Amniotic epithelial cell (primary cell): Measurements from ENCODE around the gene ENGASE.
A peak's percentile ranks its signal among the peaks of the same experiment; 100 is the strongest.
"Not testable (repeated sequence)": the region's sequence is repeated elsewhere in the genome, so short reads cannot be mapped to it uniquely, and the experiment has no call there.

Experiments used
- DNase-seq: peaks from one replicate; pipeline ENCODE4 v3.0.0-alpha.2; 2010; ENCODE audit warnings: low read depth

The ENGASE gene

GRCh38 chr17:79074649-79075445, at the start of gene ENGASE:
Gene ENGASE (plus strand): TSS chr17:79074824. CDS start chr17:79074945, 121 bp downstream.
- peak; percentile 89 for DNase-seq

- no peak for DNase-seq
Observed at GRCh38 chr17:79024901-79025737, 49.5 kb upstream of the ENGASE start.

- peak; percentile 71 for DNase-seq
Observed at GRCh38 chr17:79026376-79027273, 48.0 kb upstream of the ENGASE start.

GRCh38 chr17:79027274-79027924, 47.2 kb upstream of the ENGASE start:
- DNase-seq, result no peak

GRCh38 chr17:79027925-79028491, 46.6 kb upstream of the ENGASE start:
- peak; percentile 45 for DNase-seq

GRCh38 chr17:79028496-79029326, 45.9 kb upstream of the ENGASE start:
- DNase-seq, result no peak

GRCh38 chr17:79029327-79030009, 45.2 kb upstream of the ENGASE start:
- no peak for DNase-seq

GRCh38 chr17:79030636-79031035, 44.0 kb upstream of the ENGASE start:
- DNase-seq, result not testable (repeated sequence)

GRCh38 chr17:79031996-79032875, 42.4 kb upstream of the ENGASE start:
- no peak for DNase-seq

GRCh38 chr17:79033046-79033616, 41.5 kb upstream of the ENGASE start:
- DNase-seq, result no peak

- no peak for DNase-seq
Observed at GRCh38 chr17:79033741-79034501, 40.7 kb upstream of the ENGASE start.

GRCh38 chr17:79034931-79035485, 39.6 kb upstream of the ENGASE start:
- no peak for DNase-seq

GRCh38 chr17:79035686-79036085, 38.9 kb upstream of the ENGASE start:
- DNase-seq, result no peak

- DNase-seq, result no peak
Observed at GRCh38 chr17:79036181-79036580, 38.4 kb upstream of the ENGASE start.

GRCh38 chr17:79036596-79036995, 38.0 kb upstream of the ENGASE start:
- DNase-seq, result peak; percentile 97

- DNase-seq, result peak; percentile 99
Observed at GRCh38 chr17:79038545-79039135, 36.0 kb upstream of the ENGASE start.

GRCh38 chr17:79039171-79039570, 35.5 kb upstream of the ENGASE start:
- DNase-seq, result no peak
